SK-N-SH (cell line): ENCODE measurements around the gene PARVG.

Experiments
- ELF1 ChIP-seq: IDR thresholded peaks from 2 replicates; pipeline ENCODE4 v1.4.0; 2012
- FOSL2 ChIP-seq: IDR thresholded peaks from 2 replicates; pipeline ENCODE4 v1.4.0; 2012; ENCODE audit warnings: low read depth, mild to moderate bottlenecking, moderate library complexity, borderline replicate concordance
- FOXJ3 ChIP-seq: sonication (generic); formaldehyde crosslinking; IDR thresholded peaks from 2 replicates; pipeline ENCODE4 v1.5.1; 2020; ENCODE audit warnings: mild to moderate bottlenecking, missing genetic modification reagents
- GATA2 ChIP-seq: sonication (generic); formaldehyde crosslinking; IDR thresholded peaks from 2 replicates; pipeline ENCODE4 v1.5.0; 2020; ENCODE audit warnings: mild to moderate bottlenecking, missing genetic modification reagents
- NRF1 ChIP-seq: IDR thresholded peaks from 2 replicates; pipeline ENCODE4 v1.6.1; 2012; ENCODE audit warnings: low read depth, mild to moderate bottlenecking, low read length
- RAD21 ChIP-seq: IDR thresholded peaks from 2 replicates; pipeline ENCODE4 v1.6.1; 2012; ENCODE audit warnings: mild to moderate bottlenecking, low read length
- RXRA ChIP-seq: IDR thresholded peaks from 2 replicates; pipeline ENCODE4 v1.4.0; 2012; ENCODE audit warnings: low read depth, mild to moderate bottlenecking, borderline replicate concordance
- TCF12 ChIP-seq: IDR thresholded peaks from 2 replicates; pipeline ENCODE4 v1.4.0; 2012
- TF ChIP-seq, protein P1 (sequence below): fragments of 200-600 bp; sonication (generic); IDR thresholded peaks from 2 replicates; pipeline ENCODE4 v1.6.1; 2017; ENCODE audit warnings: antibody characterized with exemption, mild to moderate bottlenecking, moderate library complexity
- TF ChIP-seq, protein P2 (sequence below): IDR thresholded peaks from 2 replicates; pipeline ENCODE4 v1.4.0; 2012; ENCODE audit warnings: low read depth
- TF ChIP-seq, protein P3 (sequence below): IDR thresholded peaks from 2 replicates; pipeline ENCODE4 v1.6.1; 2012; ENCODE audit warnings: mild to moderate bottlenecking, low read depth, low read length, moderate library complexity
- TF ChIP-seq, protein P4 (sequence below): fragments of 150-350 bp; IDR thresholded peaks from 2 replicates; pipeline ENCODE4 v1.6.1; 2016; ENCODE audit warnings: mild to moderate bottlenecking, low read depth, low read length

DNA sequence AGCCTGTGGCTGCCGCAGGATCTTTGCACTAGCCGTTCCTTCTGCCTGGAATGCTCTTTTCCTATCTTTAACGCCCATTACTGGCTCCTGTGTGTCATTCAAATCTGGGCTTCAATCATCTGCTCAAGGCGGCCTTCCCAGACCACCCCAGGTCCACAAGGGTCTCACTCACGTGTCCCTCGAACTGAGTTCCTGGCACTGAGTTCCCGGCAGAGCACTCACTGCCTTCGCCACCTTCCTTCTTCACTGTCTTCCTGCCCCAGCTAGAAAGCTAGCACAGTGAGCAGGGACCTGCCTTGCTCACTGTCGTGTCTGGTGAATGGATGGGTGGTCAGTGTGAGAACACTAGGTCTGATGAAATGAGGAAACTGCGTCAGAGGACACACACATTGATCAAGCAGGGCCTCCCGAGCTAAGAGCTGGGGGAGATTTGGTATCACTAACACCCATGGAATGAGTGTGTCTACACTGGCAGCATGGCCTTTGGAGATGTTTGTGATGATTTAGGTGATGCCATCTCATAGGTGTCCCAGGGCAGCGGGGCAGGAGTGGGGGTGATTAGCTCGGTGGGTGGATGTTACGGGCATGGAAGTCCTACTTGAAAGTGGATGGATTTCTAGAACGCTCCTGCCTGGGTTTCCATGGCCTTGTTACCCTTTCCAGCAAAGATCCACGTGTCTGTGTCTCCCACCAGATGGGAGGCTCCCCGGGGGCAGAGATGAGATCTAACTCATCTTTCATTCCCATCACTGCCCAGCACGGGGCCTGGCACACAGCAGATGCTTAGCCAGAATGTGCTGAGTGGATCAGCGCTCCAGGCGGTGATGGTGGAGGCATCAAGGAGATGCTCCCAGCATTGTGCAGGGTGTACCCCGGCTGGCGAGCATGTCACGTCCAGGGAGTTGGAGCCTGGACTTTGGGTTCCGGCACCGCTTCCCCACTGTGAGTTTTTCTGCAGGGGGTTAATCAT is 67.5 kb downstream of the PARVG start:
- TF ChIP-seq RAD21: no peak
- TF ChIP-seq, protein P1, sequence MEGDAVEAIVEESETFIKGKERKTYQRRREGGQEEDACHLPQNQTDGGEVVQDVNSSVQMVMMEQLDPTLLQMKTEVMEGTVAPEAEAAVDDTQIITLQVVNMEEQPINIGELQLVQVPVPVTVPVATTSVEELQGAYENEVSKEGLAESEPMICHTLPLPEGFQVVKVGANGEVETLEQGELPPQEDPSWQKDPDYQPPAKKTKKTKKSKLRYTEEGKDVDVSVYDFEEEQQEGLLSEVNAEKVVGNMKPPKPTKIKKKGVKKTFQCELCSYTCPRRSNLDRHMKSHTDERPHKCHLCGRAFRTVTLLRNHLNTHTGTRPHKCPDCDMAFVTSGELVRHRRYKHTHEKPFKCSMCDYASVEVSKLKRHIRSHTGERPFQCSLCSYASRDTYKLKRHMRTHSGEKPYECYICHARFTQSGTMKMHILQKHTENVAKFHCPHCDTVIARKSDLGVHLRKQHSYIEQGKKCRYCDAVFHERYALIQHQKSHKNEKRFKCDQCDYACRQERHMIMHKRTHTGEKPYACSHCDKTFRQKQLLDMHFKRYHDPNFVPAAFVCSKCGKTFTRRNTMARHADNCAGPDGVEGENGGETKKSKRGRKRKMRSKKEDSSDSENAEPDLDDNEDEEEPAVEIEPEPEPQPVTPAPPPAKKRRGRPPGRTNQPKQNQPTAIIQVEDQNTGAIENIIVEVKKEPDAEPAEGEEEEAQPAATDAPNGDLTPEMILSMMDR: no peak
- TF ChIP-seq ELF1: no peak
- TF ChIP-seq FOXJ3 (CRISPR knock-in tag): no peak
- TF ChIP-seq, protein P2, sequence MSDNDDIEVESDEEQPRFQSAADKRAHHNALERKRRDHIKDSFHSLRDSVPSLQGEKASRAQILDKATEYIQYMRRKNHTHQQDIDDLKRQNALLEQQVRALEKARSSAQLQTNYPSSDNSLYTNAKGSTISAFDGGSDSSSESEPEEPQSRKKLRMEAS: no peak
- TF ChIP-seq RXRA: no peak
- TF ChIP-seq, protein P3, sequence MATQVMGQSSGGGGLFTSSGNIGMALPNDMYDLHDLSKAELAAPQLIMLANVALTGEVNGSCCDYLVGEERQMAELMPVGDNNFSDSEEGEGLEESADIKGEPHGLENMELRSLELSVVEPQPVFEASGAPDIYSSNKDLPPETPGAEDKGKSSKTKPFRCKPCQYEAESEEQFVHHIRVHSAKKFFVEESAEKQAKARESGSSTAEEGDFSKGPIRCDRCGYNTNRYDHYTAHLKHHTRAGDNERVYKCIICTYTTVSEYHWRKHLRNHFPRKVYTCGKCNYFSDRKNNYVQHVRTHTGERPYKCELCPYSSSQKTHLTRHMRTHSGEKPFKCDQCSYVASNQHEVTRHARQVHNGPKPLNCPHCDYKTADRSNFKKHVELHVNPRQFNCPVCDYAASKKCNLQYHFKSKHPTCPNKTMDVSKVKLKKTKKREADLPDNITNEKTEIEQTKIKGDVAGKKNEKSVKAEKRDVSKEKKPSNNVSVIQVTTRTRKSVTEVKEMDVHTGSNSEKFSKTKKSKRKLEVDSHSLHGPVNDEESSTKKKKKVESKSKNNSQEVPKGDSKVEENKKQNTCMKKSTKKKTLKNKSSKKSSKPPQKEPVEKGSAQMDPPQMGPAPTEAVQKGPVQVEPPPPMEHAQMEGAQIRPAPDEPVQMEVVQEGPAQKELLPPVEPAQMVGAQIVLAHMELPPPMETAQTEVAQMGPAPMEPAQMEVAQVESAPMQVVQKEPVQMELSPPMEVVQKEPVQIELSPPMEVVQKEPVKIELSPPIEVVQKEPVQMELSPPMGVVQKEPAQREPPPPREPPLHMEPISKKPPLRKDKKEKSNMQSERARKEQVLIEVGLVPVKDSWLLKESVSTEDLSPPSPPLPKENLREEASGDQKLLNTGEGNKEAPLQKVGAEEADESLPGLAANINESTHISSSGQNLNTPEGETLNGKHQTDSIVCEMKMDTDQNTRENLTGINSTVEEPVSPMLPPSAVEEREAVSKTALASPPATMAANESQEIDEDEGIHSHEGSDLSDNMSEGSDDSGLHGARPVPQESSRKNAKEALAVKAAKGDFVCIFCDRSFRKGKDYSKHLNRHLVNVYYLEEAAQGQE: no peak
- TF ChIP-seq TCF12: no peak
- TF ChIP-seq FOSL2: no peak
- TF ChIP-seq, protein P4, sequence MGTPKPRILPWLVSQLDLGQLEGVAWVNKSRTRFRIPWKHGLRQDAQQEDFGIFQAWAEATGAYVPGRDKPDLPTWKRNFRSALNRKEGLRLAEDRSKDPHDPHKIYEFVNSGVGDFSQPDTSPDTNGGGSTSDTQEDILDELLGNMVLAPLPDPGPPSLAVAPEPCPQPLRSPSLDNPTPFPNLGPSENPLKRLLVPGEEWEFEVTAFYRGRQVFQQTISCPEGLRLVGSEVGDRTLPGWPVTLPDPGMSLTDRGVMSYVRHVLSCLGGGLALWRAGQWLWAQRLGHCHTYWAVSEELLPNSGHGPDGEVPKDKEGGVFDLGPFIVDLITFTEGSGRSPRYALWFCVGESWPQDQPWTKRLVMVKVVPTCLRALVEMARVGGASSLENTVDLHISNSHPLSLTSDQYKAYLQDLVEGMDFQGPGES: no peak
- no peak for TF ChIP-seq GATA2 (CRISPR knock-in tag)
- no peak for TF ChIP-seq NRF1
